Fibroblast of lung (primary cell): ENCODE results near the gene C16orf96. TPM values are rescaled to one million over a fixed set of nuclear protein-coding genes. Genes with fewer than 3 reads are reported as not detected.

Experiments
- DNase-seq, 2 donors: peaks; one replicate each; pipeline versions ENCODE4 v3.0.0 to v3.0.0-alpha.2; 2010; ENCODE audit warnings: low read depth in 2 of 2
- H2AFZ ChIP-seq: 2 replicates; pipeline ENCODE4 v1.5.1; 2012; ENCODE audit warnings: low read length, control low read depth, inconsistent platforms
- H3K27ac ChIP-seq: 2 replicates; pipeline ENCODE4 v1.5.1; 2011; ENCODE audit warnings: low read length, control low read depth; ENCODE audit not compliant: insufficient read depth
- H3K27me3 ChIP-seq: 2 replicates; pipeline ENCODE4 v1.5.1; 2011; ENCODE audit warnings: mild to moderate bottlenecking, low read length; ENCODE audit not compliant: control insufficient read depth, insufficient read depth
- H3K36me3 ChIP-seq: 2 replicates; pipeline ENCODE4 v1.5.1; 2011; ENCODE audit warnings: low read length; ENCODE audit not compliant: control insufficient read depth, insufficient read depth
- H3K4me1 ChIP-seq: 2 replicates; pipeline ENCODE4 v1.5.1; 2011; ENCODE audit warnings: low read length; ENCODE audit not compliant: control insufficient read depth, insufficient read depth; ENCODE audit errors: extremely low read depth
- H3K4me2 ChIP-seq: 2 replicates; pipeline ENCODE4 v1.5.1; 2011; ENCODE audit warnings: low read length, control low read depth; ENCODE audit not compliant: insufficient read depth; ENCODE audit errors: extremely low read depth
- H3K4me3 ChIP-seq, 4 experiments: fragments of 200-600 bp in 1 of 4; sonication (generic) in 1 of 4; replicated peaks in 1 of 4; 2 replicates each; pipeline ENCODE4 v1.5.1; 2011 to 2016; ENCODE audit warnings: low read length in 4 of 4, low read depth in 3 of 4, mild to moderate bottlenecking in 3 of 4, control low read depth in 2 of 4, inconsistent platforms in 1 of 4, mixed read lengths in 1 of 4; ENCODE audit not compliant: insufficient read depth in 1 of 4; ENCODE audit errors: control extremely low read depth in 1 of 4
- H3K79me2 ChIP-seq: 2 replicates; pipeline ENCODE4 v1.5.1; 2012; ENCODE audit warnings: mild to moderate bottlenecking, low read length, inconsistent platforms; ENCODE audit not compliant: control insufficient read depth, insufficient read depth
- H3K9ac ChIP-seq: 2 replicates; pipeline ENCODE4 v1.5.1; 2011; ENCODE audit warnings: mild to moderate bottlenecking, low read length, control low read depth; ENCODE audit not compliant: insufficient read depth
- H3K9me3 ChIP-seq: 2 replicates; pipeline ENCODE4 v1.5.1; 2012; ENCODE audit warnings: low read depth, low read length; ENCODE audit not compliant: control insufficient read depth, insufficient read depth
- H4K20me1 ChIP-seq: 2 replicates; pipeline ENCODE4 v1.5.1; 2011; ENCODE audit warnings: low read length; ENCODE audit not compliant: control insufficient read depth, insufficient read depth; ENCODE audit errors: extremely low read depth
- CTCF ChIP-seq, 2 donors: IDR thresholded peaks in 1 of 2; conservative IDR thresholded peaks in 1 of 2; 1 replicate in 1 of 2; 2 replicates in 1 of 2; pipeline ENCODE4 v1.5.1; 2011 to 2012; ENCODE audit warnings: low read length in 2 of 2, control low read depth in 1 of 2, inconsistent platforms in 1 of 2, low read depth in 1 of 2, mild to moderate bottlenecking in 1 of 2
- EZH2 ChIP-seq: IDR thresholded peaks from 2 replicates; pipeline ENCODE4 v1.5.1; 2012; ENCODE audit warnings: low read length, control low read depth, mild to moderate bottlenecking; ENCODE audit errors: missing control alignments
- polyA plus RNA-seq, 2 donors: library from polyadenylated mRNA; depleted of rRNA in 1 of 2; stranded (reverse) in 1 of 2; unstranded in 1 of 2; fragments of >200 nt; gene quantifications; 2 replicates each; pipeline ENCODE4 v1.2.1, GENCODE V29; 2011 to 2012; ENCODE audit warnings: missing spikeins in 1 of 2
- total RNA-seq: library from RNA; depleted of rRNA; stranded (reverse); fragments of >200 nt; gene quantifications from 2 replicates; pipeline ENCODE4 v1.2.1, GENCODE V29; 2014

Gene C16orf96
- total and polyA plus RNA-seq, 2 donors (not counting 1 experiment from before 2014, with no cell fraction given): under 0.01 TPM; not detected in 1

- Histone ChIP-seq H3K4me2 (peak overlapping the region; percentile 84), H3K27ac (peak overlapping the region; percentile 80), H3K79me2 (peaks cover 25% of the 10 kb centered on the region)
These were observed 57.0 kb downstream of the C16orf96 start for GRCh38 chr16:4612977-4613635.

GRCh38 chr16:4613636-4614570 lies 57.8 kb downstream of the C16orf96 start:
- DNase-seq: peak; percentile 32 to 52
- Histone ChIP-seq H3K27ac (peak overlapping the region; percentile 80), H3K4me2 (peak overlapping the region; percentile 84)

More at GRCh38 chr16:4612977-4613635, 57.0 kb downstream of the C16orf96 start:
- H3K4me3 ChIP-seq: peak overlapping the region; percentile 65 to 80 (median 75)
- no peaks in the 10 kb centered on the region for H3K9me3 ChIP-seq
- H3K4me1 ChIP-seq: peaks cover 5% of the 10 kb centered on the region
- TF ChIP-seq EZH2 (no peak), CTCF (conservative IDR thresholded peaks at IDR 0.05 in 1 of 2, IDR thresholded peaks at IDR 0.05 in 1 of 2; ENCODE audit: low read depth in 1 of 2, low read length in 2 of 2) (no peak)
- H3K27me3 ChIP-seq: no peaks in the 10 kb centered on the region
- H3K36me3 ChIP-seq: peaks cover 3% of the 10 kb centered on the region
- no peaks in the 10 kb centered on the region for H4K20me1 ChIP-seq
- no peak for DNase-seq
- H2AFZ ChIP-seq: no peak overlapping the region
- no peak overlapping the region for H3K9ac ChIP-seq

More at GRCh38 chr16:4613636-4614570, 57.8 kb downstream of the C16orf96 start:
- Histone ChIP-seq H4K20me1 (no peaks in the 10 kb centered on the region), H3K79me2 (peaks cover 25% of the 10 kb centered on the region), H3K4me3 (peak overlapping the region; percentile 65 to 80 (median 75)), H3K4me1 (peaks cover 5% of the 10 kb centered on the region), H3K36me3 (peaks cover 3% of the 10 kb centered on the region), H3K9ac (peak overlapping the region; percentile 90), H3K27me3 (no peaks in the 10 kb centered on the region), H3K9me3 (no peaks in the 10 kb centered on the region), H2AFZ (no peak overlapping the region)
- TF ChIP-seq CTCF (conservative IDR thresholded peaks at IDR 0.05 in 1 of 2, IDR thresholded peaks at IDR 0.05 in 1 of 2; ENCODE audit: low read depth in 1 of 2, low read length in 2 of 2): no peak
- no peak for TF ChIP-seq EZH2
